Fibroblast of peridontal ligament (primary cell): ENCODE results near the gene E2F1.
A peak's percentile ranks its signal among the peaks of the same experiment; 100 is the strongest.
"Not testable (repeated sequence)": the region's sequence is repeated elsewhere in the genome, so short reads cannot be mapped to it uniquely, and the experiment has no call there.

Experiments
- DNase-seq: peaks from one replicate; pipeline ENCODE4 v3.0.0-alpha.2; 2010; ENCODE audit errors: extremely low read depth

The E2F1 gene

DNA sequence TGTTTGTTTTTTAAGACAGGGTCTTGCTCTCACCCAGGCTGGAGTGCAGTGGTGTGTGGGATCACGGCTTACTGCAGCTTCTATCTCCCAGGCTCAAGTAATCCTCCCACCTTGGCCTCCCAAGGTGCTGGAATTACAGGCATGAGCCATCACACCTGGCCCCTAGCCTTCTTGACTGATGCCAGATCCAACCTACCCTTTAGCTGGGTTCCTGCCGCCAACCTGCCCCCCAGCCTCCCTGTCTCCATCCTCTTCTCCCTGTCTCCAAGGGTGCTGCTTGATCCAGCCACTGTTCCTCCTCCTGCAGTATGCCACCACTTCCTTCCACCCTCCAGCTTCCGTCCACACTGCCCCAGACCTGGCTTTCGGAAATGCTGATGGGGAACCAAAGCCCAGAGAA, 27.3 kb downstream of the E2F1 start:
- no peak for DNase-seq

DNA sequence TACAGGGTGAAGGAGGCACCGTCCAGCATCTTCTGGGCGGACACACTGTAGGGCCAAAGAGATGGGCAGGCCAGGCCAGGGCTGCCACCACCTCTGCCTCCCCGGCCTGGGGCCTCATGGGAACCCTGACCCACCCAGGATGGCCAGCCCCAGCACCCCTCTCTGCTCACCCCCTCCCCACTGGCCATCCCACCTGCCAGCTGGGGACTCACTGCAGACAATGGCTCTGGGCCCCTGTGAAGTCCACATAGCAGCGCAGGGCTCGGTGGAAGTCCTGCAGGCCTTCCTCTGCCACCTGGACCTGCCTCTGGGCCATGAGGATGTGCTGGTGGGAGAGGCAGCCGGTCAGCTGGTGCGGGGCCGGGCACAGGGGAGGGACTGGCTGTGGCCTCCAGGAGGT, 27.7 kb downstream of the E2F1 start:
- no peak for DNase-seq

DNA sequence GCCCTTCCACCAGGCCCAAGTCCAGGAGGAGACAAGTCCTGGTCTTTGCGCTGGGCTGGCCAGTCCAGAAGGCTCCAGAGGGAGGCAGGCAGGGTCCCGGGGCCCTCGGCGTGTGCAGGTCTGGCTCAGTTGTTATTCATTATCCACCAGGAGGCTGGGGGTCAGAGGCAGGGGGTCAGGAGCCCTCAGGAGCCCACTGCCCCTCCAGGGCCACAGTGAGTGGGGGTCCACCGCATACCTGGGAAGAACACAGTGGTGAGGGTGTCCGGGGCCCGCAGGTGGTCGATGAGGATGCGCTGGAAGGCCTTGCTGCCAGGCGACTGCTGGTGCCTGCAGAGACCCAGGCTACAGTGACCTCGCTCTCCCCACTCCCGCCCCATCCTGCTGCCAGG, 28.5 kb downstream of the E2F1 start:
- DNase-seq, result no peak

DNA sequence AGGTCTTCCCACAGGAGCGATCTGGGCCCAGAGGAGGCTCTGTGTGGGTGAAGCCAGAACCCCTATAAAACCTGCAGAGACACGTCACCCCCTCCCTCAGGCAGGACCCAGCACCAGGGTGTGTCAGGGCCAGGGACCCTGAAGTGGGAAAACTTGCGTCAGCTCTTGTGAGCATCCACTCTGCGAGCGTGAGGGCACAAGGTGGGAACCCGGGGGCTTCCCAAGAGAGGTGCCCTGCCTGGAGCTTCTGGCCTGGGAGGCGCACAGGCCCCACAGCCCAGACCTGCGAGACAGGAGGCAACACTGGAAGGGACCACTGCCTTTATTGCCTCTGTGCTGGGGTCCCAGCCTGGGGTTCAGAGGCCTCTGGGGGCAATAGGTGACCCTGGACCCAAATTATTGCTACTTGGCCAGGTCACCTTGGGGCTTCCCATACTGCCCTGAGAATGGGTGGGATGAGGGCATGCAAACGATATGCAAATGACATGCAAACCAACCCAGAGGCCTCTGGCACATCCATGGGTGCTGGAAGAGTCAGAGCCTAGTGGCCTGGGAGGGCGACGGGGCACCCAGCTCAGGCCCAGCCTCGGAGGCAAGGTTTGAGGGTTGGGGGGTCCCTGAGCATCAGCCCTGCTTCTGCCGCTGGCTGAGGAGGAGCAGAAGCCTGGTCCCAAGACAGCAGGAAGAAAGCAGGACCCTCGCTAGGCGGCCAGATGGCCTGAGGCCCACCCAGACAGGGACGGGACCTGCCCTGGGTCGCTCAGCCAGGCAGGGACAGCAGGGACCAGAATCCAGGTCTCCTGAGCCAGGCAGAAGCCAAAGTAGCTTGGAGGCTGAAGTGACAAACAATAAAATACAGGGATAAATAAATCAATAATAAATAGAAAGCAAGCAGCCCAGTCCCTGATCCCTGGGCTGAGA, 29.1 kb downstream of the E2F1 start:
- no peak for DNase-seq

DNA sequence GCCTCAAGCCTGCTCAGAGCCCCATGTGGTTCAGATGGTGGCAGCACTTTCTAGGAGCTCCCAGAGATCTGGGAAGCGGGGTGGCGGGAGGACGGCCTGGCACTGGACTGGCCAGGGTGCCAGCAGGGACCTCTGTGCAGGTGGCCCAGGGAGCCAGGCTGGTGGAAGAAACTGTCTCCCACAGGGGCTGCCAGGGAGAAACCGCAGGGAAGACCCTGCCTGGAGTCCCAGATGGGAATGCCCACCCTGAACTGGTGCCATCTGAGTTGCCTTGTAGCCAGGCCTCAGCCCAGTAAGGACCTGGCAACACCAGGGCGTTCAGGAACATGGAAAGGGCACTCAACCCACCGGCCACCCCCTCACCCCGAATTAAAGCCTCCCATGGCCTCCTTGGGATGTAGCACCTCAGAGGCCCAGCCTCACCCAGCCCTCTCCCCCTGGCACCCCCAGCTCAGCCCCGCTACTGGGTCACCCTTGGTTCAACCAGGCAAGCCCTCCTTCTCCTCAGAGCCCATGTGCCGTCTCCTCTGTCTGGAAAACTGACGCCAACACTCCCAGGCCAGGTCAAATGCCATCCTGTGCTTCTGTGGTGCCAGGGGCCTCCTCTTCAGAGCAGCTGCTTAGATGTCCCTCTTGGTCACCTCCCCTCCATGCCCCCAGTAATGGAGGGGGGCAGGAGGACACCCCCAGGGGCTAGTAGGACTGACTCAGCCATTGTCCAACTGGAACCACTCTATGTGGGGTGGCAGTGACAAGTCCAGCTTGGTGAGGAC, 30.0 kb downstream of the E2F1 start:
- DNase-seq, result no peak

DNA sequence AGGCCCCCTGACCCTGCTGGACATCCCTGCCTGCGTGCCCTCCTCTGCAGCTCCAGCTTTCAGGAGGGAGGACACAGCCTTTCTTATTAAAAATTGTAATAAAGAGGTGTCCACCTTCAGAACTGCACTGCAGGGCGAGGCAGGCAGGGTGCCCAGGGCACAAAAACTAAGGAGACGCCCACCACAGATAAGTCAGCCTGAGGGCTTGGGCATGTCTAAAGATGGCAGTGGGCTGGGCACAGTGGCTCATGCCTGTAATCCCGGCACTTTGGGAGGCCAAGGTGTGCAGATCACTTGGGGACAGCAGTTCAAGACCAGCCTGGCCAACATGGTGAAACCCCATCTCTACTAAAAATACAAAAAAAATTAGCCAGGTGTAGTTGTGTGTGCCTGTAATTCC, 31.0 kb downstream of the E2F1 start:
- no peak for DNase-seq

DNA sequence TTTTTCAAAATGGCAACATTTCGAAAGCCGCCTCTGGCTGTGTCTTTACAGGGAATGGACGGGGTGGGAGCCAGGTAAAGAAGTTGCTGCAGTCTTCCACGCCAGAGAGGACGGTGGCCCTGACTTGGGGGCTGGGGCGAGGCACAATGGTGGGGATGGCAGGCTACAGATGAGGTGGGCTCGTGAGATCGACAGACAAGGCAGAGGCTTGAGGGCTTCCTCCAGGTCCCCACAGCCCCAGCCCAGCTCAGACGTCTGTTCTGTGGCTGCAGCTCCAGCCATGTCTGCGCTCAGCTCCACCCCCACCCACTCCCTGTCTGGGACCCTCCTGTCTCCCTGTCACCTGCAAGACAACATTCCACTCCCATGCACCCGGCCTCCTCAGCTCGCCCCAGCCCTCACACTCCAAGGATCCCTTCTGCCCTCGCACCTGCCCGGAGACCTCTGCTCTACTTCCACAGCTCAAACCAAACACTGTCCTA, 31.5 kb downstream of the E2F1 start:
- no peak for DNase-seq

DNA sequence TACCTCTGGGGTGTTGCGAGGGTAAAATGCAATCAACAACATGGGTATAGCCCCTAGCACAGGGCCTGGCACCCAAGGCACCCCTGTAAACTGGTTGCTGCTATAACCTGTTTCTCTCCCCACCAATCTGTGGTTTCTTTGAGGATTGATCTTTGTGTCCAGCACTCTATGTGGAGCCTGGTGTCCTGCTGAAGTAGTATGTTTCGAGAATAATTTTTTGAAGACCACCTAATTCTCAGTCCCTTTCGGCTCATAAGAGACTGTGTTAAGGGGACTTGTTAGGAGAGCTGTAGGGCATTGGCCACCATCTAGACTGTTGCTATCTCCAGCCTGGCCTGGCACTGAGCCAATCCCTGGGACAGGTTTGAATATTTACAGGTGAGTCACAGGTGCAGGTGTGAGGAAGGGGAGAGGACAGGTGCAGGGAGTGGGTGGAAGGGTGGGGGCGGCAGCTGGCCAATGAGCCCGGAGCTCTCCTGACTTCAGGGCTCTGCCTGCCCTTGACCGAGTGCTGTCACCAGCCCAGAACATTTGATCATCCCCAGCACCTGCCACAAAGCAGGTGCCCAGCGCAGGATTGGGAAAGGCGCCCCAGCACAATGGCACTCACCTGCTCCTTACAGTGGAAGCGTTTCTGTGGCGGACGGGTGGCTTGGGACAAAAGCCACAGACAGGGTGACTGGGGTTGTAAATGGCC, 32.1 kb downstream of the E2F1 start:
- no peak for DNase-seq

DNA sequence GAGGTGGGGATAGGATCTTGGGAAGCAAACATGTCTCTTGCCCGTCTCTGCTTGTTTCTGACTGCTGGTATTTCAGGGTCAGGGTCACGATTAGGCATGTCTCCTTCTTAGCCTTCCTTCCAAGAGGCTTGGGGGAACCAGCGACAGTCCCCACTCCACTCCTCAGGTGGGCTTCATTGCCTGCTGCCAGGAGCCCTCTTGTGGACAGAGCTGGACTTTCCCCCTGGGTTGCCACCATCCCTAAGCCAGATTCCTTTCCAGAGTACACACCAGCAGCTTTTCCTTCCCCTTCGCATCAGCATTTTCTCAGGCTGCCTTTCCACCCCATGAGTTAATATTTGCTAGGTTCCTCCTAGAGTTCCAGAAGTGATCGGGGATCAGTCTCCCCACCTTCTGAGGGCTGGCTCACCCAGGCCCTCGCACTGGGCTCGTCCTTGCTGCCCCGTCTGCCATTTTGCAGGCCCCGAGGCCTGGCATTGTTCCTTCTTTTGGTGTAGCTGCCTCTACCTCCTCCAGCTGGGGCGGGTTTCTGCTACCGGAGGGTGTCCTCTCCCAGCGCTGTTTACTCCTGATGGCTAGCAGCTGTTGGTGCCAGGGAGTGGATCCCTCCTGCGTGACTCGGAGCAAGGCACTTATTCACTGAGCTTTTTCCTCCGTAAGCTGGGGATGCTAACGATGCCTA, 32.8 kb downstream of the E2F1 start:
- DNase-seq, result peak; percentile 71

DNA sequence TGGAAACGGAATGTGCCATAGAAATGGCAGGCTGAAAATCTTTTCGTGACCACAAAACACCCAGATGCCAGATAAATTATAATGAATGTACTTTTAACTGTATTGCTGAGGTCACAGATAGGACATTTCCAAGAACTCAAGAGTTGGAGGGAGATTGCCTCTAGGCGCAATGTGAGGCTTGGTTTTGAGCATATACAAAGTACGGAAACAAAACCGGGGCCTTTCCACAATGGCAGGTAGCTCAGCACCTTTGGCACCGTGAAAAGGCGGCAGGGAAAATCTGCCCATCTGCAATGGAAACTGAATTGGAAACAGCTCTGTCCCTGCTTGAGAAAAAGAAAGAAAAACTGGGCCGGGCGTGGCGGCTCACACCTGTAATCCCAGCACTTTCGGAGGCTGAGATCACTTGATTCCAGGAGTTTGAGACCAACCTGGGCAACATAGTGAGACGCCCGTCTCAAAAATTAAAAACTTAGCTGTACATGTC, 34.6 kb downstream of the E2F1 start:
- DNase-seq, result no peak

DNA sequence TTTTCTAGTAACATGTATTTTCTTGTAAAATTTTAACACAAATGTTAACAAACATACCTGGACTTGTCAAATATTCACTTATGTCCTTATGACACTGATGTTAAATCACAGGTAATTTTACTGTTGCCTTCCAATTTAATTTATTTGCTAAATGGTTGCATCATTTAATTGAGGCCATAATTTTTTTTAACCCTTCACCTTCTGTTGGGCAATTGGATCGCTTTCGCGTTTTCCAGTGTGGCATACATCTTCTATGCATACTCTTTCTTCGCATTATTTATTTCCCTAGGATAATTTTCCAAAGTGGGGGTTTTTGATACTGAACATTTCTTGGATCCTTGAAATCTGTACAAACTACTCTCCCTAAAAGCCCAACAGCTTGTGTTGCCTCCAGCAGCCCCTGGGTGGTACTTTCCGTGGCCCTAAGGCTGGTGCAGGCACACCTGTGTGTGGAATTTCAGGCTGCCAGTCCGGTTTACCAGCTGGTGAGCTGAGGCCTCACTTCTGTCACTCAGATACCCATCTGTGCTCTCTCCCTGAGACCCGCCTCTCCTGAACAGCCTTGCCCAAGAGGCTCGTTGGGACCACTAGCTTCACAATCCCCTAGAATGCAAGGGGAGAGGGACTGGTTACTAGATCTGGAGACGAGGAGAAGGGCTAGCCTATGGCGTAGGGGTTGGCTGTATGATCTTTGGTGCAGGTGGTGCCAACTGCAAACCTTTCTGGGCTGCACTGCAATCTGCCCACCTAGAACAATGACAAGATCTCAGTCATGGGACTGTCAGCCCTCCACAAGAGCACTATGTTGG, 35.2 kb downstream of the E2F1 start:
- no peak for DNase-seq

DNA sequence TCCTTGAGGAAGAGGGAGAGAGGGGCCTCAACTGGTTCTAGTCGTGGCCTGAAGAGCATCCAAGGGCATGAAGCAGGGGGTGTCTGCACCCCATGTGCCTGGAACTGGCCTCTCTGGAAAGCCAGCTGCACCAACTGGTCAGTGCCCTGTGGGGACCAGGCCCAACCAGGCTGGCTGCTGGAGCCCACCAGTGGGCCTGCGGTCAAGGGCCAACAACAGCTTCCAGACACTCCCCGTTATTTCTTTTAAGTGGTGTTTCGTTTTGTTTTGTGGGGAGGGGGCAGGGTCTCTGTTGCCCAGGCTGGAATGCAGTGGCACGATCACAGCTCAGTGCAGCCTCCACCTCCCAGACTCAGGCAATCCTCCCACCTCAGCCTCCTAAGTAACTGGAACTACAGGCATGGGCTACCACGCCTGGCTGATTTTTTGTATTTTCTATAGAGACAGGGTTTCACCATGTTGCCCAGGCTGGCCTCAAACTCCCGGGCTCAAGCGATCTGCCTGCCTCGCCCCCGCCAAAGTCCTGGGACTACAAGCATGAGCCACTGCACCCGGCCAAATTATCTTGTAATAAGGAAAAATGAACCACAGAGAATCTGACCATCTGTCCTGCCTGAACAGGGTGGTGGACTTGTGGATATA, 36.0 kb downstream of the E2F1 start:
- DNase-seq, result no peak

DNA sequence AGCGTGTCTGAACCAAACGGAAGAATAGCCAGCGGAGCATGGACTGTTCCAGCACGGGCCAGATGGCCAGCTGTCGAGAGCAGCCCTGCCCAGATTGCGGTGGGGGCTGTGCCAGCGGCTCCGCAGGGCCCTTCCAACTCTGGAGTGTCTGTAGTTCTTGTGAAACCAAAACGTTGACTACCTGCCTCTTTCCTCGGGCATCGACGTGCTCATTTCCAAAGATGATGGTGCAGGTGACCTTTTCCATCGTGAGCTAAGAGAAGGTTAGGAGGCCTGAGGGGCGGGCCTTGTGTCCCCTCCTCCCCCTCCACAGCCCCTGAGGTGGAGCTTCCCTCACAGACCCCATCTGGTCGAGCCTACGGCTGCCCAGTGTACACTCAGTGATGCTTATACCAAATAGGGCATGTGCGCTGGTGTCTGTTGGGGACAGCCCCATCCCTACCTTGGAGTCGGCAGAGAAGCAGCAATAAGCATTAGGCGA, 36.9 kb downstream of the E2F1 start:
- no peak for DNase-seq

DNA sequence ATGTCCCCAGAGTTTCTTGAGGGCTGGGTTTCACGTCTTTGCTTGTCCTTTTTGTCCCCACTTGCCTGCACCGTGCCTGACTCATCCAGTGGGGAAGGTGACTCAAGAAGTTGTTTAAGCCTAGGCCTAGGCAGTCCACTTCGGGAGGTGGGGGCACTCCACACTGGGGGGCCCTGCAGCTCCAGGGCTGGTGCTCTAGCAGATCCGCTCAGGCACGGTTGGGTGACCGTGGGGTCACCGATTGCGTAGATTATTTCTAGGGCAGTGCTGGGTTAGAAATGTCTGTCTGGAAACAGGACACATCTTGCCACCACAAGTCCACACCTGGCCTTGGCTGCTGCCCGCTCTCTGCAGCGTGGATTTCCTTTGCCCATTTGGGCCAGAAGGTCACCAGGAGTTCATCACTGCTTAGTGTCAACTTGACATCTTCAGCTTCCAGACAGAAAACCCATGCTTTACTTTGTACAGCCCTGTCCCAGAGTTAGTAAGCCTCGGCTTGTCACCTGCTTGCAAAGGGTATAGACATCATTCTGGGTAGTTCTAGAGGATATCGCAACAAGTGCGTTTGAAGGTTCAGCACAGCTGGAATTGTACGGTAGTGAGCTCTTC, 37.7 kb downstream of the E2F1 start:
- no peak for DNase-seq

DNA sequence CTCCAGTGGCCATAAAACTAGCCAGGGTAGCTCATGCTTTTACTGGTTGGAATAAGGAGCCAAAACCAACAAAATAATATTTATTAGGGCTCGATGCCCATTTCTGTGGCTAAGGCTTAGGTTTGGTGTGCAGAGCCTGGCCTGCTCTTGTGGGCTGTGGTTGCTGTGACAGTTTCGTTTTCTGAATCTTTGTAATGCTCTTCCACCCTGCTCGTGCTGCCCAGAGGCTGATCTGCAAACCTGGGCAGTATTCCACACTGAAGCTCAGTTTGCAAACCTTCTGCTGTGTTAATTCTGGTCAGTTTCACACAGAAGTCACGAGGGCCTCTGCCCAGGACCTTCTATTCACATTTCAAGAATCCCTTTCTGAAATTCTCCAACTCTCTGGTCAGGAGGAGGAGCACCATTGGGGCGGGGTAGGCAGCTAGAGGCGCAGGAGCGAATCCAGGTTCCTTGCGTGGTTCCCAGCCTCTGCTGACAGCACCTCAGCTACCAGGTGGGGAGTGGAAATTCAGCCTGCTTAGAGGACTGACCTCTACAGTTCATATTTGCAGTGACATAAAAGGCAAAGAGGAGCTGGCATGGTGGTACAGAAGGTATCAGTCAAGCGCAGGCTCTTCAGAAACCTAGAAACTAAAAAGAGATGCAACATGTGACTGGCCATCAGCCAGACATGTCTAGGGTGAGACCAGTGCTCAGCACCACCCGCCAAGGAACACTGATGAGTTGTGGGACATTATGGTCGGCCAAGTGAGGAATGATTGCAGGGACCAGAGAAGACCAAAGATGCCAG, 38.4 kb downstream of the E2F1 start:
- peak; percentile 80 for DNase-seq

DNA sequence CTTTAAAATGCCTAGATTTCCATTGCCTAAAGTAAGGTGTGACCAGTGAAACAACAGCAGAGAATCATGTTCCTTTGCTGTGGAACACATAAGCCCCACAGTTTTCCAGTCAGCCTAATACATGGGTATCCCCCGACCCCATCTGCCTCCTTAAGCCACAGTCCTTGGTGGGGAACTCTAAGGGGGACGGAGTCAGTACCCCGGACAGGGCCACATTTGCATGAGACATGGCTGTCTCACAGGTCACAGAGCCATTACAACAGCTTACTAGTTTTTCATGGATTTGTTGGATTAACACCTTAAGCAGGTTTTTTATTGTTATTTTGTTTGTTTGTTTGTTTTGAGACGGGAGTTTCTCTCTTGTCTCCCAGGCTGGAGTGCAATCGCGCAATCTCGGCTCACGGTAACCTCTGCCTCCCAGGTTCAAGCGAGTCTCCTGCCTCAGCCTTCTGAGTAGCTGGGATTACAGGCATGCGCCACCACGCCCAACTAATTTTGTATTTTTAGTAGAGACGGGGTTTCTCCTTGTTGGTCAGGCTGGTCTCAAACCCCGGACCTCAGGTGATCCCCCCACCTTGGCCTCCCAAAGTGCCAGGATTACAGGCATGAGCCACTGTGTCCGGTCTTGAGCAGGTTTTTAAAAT, 39.1 kb downstream of the E2F1 start:
- not testable (repeated sequence) for DNase-seq

DNA sequence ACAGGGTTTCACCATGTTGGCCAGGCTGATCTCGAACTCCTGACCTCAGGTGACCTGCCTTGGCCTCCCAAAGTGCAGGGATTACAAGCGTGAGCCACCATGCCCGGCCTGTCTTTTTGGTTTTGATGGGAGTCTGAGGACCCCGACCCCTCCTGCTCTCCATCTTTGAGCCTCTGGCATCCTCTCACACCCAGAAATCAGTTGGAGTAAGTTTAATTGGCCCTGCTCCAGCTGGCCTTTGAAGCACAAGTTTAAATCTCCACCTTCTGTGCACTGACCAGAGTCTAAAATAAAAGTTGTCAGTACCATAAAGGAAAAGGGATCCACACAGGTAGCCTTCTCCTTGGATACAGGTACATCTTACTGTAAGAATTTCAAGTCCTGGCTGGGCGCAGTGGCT, 40.0 kb downstream of the E2F1 start:
- DNase-seq, result no peak

DNA sequence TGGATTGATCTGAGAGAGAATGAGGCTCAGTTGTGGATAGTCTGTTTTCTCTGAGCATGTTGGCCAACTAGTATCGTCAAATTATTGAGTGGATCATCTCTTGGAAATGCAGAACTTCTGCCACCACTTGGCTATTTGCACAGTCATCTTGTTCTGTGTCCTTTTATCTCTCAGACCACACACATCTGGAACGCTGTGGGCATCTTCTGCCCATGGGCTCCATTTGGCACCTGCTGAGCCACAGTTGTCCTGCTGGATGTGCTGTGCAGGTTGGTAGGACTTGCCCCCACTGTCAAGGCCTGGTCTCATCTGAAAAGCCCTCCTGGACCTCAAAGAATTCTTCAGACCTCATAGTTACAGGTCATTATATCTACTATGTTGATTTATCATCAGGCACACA, 40.8 kb downstream of the E2F1 start:
- DNase-seq, result no peak

DNA sequence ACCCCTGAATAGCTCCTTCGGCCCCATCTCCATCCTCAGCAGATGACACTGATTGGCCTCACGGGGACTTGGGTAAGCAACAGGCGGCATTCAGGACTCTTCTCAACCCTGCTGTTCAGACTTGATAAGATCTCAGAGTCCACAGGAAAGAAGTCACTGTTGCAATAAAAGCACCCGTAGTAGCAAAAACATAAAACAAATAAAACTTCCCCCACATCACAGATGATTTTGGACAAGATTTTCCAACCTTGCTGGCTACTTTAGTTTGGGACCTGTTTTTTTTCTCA, 41.2 kb downstream of the E2F1 start:
- no peak for DNase-seq
